Gastrocnemius medialis (tissue), 4 donors: ENCODE data around the gene CAMTA1.

ENCODE experiments used
- POLR2A ChIP-seq, 2 donors: fragments of 450-650 bp; IDR thresholded peaks; one replicate each; pipeline ENCODE4 v1.6.1; 2017; ENCODE audit warnings: antibody characterized with exemption in 2 of 2, mild to moderate bottlenecking in 2 of 2, moderate library complexity in 2 of 2
- TF ChIP-seq, protein P1 (sequence below), 5 experiments: fragments of 450-650 bp in 3 of 5; fragments of 200-600 bp in 2 of 5; sonication (generic) in 2 of 5; IDR thresholded peaks in 4 of 5; conservative IDR thresholded peaks in 1 of 5; 1 replicate in 4 of 5; 2 replicates in 1 of 5; pipeline ENCODE4 v1.5.1; 2016 to 2019; ENCODE audit warnings: antibody characterized with exemption in 5 of 5, mild to moderate bottlenecking in 3 of 5, moderate library complexity in 3 of 5

DNA sequence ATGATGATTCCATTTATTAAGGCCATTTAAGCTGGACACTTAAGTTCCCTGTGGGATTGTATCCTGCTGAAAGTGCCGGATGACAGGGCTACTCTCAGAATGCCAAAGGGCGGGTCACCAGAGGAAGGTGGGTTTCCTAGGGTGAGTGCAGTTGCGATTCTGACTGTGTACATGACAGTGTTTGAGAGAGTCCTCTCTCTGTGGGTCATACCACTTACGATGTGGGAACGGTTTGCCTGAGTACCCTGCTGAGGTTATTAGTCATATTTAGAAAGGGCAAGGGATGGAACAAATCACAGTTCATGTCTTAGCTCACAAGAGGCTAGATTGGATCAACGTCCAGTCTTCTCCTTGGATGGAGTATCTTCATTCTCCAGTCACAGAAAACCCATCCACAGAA is 461.9 kb downstream of the CAMTA1 start:
- TF ChIP-seq, protein P1, sequence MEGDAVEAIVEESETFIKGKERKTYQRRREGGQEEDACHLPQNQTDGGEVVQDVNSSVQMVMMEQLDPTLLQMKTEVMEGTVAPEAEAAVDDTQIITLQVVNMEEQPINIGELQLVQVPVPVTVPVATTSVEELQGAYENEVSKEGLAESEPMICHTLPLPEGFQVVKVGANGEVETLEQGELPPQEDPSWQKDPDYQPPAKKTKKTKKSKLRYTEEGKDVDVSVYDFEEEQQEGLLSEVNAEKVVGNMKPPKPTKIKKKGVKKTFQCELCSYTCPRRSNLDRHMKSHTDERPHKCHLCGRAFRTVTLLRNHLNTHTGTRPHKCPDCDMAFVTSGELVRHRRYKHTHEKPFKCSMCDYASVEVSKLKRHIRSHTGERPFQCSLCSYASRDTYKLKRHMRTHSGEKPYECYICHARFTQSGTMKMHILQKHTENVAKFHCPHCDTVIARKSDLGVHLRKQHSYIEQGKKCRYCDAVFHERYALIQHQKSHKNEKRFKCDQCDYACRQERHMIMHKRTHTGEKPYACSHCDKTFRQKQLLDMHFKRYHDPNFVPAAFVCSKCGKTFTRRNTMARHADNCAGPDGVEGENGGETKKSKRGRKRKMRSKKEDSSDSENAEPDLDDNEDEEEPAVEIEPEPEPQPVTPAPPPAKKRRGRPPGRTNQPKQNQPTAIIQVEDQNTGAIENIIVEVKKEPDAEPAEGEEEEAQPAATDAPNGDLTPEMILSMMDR (IDR thresholded peaks at IDR 0.05 in 4 of 5, conservative IDR thresholded peaks at IDR 0.05 in 1 of 5), result no peak
- no peak for TF ChIP-seq POLR2A (IDR thresholded peaks at IDR 0.05)
